ENCODE data around the gene GK. TPM values are rescaled to one million over a fixed set of nuclear protein-coding genes. Genes with fewer than 3 reads are reported as not detected.
"Not testable (repeated sequence)": the region's sequence is repeated elsewhere in the genome, so short reads cannot be mapped to it uniquely, and the experiment has no call there.

The GK gene
- 10.4 and 15.4 TPM in 2 replicates for total RNA-seq (2014; rRNA removed; shearing (Covaris generic))
- polyA plus RNA-seq (2014; cell fraction: nucleus; rRNA removed) = 7.3 and 12.7 TPM in 2 replicates

DNA sequence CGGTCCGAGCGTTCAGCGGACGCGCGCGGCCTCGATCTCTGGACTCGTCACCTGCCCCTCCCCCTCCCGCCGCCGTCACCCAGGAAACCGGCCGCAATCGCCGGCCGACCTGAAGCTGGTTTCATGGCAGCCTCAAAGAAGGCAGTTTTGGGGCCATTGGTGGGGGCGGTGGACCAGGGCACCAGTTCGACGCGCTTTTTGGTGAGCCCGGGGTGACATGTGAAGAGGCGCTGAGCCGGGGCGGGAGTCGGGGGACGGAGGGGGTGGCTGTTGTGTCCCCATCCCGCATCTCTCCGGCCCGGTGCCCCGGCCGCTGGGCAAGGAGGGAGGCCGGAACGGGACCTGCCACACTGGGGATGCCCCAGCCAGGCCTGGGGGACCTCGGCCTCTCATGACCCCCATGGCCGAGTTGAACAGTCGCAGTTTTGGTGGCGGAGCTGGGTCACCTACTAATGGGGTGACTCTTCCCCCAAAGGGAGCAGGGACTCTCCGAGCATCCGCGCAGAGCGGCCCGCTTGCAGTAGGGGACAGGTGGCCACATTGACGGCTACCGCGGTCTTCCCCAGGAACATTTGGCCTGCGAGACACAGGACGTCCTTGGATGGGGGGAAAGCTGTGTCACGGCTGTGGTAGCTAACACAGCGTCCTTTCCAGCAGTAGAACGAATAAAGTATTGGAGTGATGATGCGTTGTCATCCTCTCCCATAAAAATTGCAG lies at the start of gene GK:
TSS of gene GK (plus strand) at position 9 of the 717 bp plus-strand sequence. CDS start at position 124, 115 bp downstream.
- no peak for DNase-seq (ENCODE audit: extremely low read depth, low read depth)

DNA sequence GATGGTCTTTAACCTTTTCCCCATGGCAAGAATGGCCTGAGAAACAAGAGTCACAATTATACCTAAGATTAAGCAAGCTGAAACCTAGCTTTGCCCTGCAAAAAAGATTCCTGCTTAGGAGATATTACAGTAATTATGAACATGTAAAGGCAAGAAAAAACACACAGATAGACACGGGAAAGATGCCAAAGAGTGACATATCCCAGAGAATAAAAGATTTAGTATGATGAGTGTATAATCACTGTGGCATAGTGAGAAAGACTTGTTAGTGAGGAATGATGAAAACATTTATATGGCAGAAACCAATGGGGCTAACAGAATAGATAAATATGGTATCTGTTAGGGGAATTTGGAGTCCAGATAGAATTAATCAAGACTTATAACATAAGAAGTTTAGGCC lies 46.1 kb upstream of the GK start:
- no peak for DNase-seq (ENCODE audit: extremely low read depth, low read depth)

DNA sequence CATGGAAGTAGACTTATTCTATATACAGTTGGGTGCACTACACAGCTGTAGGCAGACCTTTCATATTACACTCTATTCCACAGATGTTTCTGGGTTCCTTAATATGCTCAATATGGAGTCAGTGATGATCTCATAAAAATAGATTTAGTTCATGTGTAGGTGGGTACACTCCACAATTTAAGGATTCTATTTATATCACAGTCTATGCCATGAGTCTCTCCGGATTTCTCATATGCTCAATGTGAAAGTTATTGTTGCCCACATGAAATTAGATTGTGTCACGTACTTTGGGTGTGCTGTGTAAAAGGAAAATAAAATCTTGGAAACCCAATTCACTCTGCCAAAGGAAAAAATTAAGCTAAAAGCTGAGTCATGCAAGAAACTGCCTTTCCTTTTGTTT lies 43.2 kb upstream of the GK start:
- DNase-seq (ENCODE audit: extremely low read depth, low read depth) = no peak

DNA sequence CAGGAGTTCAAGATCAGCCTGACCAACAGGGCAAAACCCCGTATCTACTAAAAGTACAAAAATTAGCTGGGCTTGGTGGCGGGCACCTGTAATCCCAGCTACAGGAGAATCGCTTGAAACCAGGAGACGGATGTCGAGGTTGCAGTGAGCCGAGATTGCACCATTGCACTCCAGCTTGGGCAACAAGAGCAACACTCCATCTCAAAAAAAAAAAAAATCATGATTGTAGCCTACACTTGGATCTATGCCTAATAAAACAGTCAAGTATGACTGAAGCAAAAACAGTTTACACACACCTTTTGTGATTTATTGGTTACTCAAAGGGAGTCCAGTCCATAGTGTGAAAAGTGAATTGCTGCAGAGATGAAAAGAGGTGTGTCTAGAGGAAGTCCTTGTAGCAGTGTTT lies 41.0 kb upstream of the GK start:
- peak; percentile 46 for DNase-seq (ENCODE audit: extremely low read depth, low read depth)

DNA sequence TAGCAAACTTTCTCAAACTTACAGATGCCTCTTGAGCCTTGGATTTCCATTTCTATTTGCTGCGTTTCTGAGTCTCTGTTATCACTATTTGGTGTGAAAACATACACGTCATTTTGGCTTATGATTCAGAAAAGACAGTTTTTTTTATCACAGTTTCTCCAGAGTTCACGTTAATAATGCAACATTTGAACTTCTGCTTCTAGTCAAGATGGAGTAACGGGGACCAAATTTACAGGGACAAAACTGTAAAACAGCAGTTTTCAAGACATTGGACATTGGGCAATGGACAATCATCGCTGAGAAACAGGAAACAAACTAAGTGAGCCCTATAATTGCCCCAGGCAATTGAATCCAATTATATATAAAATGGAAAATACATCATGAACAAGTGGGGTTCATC lies 39.5 kb upstream of the GK start:
- DNase-seq (ENCODE audit: extremely low read depth, low read depth) = peak; percentile 25

DNA sequence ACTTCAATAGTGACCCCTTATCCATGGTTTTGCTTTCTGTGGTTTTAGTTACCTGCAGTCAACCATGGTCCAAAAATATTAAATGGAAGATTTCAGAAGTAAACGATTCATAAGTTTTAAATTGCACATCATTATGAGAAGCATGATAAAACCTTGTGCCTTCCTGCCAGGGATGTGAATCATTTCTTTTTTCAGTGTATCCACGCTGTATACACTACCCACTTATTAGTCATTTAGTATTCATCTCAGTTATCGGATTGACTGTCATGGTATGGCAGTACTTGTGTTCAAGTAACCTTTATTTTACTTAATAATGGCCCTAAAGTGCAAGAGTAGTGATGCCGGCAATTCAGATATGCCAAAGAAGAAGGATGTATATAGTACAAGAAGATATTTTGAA lies 38.0 kb upstream of the GK start:
- DNase-seq (ENCODE audit: extremely low read depth, low read depth) = no peak

DNA sequence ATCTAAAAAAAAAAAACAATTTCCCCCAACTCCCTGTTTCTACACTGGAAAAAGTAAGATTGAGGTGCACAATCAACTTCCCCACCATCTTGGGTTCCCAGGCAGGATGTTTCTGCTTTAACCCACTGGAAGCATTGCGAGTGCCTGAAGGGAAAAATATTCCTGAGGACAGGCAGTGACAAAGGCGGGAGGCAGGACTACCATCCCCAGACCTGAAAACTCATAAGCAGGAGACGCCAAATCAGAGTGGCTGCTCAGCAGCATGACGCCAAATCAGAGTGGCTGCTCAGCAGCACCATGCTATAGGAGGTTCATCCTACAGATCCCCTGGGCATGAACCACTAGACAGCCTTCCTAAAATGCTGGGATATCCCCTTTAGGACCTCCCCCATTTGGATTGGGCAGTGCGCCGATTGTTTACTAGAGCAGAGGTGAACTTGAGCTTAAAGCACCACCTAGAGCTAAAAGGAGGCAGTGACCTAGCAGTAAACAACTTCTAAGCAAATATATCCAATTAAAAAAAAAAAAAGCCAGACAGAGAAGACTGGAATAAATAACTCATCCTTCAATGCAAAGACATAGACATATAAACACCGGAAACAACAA lies 35.0 kb upstream of the GK start:
- DNase-seq (ENCODE audit: extremely low read depth, low read depth) = no peak

DNA sequence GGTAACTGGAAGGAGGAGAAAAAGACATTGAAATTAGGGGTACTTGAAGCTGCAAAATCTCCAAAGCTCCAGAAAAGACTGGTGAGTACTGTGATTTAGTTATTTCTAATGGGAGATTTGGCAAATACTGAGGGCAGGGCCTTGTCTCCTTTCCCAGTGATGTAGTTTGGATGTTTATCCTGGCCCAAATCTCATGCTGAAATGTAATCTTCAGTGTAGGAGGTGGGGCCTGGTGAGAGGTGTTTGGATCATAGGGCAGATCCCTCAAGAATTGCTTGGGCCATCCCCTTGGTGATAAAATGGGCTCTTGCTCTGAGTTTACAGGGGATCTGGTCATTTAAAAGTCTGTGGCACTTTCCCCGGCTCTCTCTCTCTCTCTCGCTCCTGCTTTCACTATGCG lies 33.1 kb upstream of the GK start:
- DNase-seq (ENCODE audit: extremely low read depth, low read depth) = no peak

DNA sequence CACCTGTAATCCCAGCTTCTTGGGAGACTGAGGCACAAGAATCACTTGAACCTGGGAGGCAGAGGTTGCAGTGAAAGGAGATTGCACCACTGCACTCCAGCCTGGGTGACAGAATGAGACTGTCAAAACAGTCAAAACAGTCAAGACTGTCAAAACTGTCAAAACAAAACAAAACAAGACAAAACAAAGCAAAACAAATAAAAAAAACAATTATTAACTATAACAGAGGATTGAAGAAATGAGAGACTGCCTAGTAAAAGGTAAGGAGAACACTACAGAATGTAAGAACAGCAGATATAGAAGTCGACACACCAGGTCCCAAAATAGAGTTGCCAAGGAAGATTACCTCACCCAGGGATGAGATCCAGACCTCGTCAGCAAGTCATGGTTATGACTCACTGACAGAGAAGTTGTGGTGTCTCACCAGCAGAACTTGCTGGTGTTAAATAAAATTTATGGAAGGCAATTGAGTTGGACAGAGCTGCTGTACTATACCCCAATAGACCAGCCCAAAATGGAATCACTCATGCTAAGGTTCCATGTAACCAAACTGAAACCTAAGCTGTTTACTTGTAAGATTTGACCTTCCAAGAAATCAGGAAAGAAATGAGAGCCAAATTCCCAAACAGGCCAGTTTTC lies 32.1 kb upstream of the GK start:
- no peak for DNase-seq (ENCODE audit: extremely low read depth, low read depth)

DNA sequence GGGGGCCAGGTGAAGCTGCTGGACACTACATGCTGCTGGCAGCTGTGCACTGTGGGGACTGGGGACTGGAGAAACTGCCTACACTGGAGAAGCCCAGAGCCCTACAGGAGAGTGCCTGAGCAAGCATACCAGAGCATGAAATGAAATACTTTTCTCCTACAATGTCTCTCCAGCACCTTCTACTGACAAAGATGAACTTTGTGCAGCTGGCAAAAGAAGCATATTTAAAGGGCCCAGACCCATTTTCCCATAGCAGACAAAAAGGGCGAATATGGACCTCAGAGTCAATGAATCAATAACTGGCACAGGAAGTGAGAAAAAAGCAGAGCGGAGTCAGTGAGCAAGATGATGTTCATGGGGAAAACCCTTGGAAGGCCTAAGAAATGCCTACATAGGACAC lies 30.9 kb upstream of the GK start:
- no peak for DNase-seq (ENCODE audit: extremely low read depth, low read depth)

DNA sequence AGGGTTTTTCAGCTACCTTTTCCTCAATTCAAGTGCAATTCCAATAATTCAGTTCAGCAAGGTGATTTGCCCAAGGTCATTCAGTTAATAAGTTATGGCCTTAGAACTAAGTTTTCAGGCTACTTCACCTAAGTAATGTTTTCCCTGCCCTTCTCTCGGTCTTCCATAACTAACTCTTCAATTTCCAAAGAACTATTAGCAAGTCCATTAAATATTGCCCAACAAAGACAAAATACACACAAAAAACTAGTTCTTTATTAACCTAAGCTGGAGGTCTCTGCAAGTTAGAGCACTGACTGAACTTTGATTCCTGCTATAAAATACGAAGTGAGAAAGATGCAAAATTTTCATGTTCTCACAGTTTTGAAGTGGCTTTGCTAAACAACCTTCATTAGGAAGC lies 26.8 kb upstream of the GK start:
- DNase-seq (ENCODE audit: extremely low read depth, low read depth) = no peak

DNA sequence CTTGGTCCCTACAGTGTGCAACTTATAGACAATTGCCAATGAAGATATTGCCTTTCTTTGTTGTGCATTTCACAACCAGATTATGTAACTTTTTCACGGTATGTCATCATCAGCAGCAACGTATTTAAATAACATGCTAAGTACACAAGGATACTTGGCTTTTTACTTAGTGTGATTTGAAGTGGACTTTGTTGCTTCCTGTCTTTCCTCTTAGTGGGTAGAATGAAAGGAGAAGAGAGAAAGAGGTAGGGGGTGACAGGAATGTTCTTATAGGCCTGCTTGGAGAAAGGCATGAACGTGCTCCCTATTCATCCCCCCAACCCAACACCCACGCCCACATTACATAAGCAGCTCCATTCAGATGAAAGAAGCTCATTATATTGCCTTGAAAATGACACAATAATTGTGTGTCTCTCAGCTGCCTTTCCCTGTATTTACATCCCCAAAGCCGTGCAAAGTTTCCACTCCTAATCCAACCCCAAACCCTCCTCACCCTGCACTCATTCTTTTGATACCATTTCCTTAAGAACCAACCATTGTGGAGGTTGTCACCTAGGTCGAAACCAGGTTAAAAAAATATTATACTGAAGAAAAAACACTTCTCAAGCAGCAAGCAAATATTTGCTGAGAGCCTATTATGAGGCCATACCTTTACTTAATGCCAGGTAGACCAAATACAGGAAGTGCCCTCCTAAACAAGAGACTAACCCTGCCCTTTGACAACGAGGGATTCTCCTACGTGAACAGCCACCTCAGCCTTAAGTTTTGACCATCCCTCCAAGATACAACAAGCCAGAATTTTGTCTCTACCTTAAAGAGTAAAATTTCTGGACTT lies 25.2 kb upstream of the GK start:
- DNase-seq (ENCODE audit: extremely low read depth, low read depth) = no peak

DNA sequence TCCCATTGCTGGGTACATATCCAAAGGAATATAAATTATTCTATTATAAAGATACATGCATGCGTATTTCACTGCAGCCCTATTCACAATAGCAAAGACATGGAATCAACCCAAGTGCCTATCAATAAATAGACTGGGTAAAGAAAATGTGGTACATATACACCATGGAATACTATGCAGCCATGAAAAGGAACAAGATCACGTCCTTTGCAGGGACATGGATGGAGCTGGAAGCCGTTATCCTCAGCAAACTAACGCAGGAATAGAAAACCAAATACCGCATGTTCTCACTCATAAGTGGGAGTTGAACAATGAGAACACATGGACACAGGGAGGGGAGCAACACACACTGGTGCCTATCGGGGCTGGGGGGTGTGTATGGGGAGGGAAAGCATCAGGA lies 19.2 kb upstream of the GK start:
- not testable (repeated sequence) for DNase-seq (ENCODE audit: extremely low read depth, low read depth)

DNA sequence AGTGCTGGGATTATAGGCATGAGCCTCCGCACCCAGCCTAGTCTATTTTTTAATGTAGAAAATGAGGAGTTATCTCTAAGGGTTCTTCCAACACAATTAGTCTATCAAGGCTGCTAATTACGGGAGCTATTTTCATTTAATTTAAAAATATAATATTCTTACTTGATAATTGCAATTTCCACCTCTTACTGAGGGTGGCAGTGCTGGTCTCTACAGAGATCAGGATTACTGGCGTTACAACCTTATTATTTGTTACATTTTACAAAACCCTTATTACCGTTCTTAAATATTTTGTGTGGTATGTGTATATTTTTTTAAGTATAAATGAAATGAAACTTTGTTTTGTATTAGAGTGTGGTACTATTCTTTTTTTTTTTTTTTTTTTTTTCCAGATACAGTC lies 17.6 kb upstream of the GK start:
- no peak for DNase-seq (ENCODE audit: extremely low read depth, low read depth)

DNA sequence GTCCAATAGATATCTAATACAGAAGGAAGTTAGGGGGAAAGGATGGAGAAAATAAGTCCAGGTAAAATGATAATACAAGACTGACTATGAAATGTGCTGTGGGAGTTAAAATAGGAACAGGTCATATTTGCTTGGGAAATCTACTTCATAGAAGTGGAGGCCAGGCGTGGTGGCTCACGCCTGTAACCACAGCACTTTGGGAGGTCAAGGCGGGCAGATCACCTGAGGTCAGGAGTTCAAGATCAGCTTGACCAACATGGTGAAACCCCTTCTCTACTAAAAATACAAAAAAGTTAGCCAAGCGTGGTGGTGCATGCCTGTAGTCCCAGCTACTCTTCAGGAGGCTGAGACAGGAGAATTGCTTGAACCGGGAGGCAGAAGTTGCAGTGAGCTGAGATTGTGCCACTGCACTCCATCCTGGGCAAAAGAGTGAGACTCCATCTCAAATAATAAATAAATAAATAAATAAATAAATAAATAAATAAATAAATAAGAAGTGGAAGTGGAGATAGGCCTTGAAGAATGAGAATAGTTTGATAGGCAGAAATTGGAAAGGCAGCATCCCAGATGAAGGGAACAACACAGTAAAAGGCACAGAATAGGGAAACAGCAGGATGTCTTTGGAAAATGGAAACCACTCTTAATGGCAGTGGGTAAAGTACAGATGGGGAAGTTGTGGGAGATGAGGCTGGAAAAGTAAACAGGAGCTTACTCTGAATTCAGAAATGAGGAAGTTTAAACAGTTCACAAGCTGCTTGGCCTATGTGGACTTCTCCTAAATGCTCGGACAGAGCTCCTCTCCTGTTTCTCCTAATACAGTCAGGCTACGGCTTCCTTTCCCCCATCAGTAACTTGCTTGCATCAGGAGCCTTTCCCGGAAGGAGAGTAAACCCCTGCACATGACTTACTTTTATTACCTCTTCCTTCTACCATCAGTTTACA lies 15.1 kb upstream of the GK start:
- no peak for DNase-seq (ENCODE audit: extremely low read depth, low read depth)

DNA sequence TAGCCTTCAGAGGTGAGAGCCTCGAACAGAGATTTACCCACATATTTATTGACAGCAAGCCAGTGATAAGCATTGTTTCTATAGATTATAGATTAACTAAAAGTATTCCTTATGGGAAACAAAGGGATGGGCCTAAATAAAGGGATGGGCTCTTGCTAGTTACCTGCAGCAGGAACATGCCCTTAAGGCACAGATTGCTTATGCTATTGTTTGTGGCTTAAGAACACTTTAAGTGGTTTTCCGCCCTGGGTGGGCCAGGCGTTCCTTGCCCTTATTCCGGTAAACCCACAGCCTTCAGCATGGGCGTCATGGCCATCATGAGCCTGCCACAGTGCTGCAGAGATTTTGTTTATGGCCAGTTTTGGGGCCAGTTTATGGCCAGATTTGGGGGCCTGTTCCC lies 13.5 kb upstream of the GK start:
- DNase-seq (ENCODE audit: extremely low read depth, low read depth) = not testable (repeated sequence)

DNA sequence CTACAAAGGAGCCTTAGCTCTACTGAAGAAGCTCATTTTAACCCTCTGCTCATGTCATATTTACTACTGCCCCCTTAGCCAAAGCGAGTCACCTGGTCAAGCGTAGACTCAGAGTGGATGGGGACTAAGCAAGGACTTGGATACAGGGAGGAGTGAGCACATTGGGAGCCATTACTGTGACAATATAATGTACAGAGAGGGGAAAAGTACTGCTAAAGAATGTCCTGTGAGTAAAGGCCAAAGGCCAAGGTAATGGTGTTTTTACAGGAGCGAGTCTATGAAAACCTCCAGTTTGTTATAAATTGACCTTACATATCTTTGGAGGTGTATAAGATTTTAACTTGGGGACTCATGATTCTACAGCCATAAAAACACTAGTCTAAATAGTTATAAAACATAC lies 10.6 kb upstream of the GK start:
- no peak for DNase-seq (ENCODE audit: extremely low read depth, low read depth)

DNA sequence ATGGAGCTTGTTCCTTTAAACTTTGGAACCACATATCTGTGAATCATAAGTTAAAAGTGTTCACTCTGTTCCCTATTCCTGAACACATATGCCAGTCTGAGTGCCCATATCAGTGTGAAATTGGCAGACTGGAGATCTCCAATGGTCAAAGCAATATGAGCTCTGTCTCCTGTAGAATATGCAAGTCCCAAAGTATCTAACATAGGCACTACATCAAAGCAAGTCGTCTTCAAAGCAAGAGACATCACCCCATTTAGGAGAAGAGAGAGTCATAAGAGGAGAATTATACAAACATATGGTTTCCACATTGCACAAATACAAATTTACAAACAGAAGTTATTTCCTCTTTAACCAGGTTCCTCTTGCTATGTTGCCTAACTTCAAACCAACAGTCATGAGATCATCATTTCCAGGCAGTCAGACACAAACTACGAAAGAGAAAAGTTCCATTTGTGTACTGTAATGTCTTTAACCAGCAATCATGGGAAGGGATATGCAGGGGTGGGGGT lies 9.9 kb upstream of the GK start:
- no peak for DNase-seq (ENCODE audit: extremely low read depth, low read depth)

DNA sequence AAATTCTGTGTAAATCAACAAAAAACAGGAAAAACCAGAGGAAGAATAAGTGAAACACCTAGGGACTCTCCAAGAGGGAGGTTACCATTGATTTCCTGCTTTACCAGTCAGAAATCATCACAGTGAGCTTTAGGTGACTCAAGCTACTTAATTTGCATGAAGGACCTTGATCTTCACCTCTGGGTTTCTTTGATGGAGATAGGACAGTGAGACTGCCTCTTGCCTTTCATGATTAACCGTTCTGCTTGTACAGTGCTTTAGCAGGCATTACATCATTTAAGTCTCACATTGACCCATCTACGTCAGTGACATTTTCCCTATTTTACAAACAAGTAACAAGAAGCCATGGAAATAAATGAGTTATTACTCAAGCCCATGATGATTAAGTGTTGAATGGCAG lies 3.4 kb upstream of the GK start:
- peak; percentile 43 for DNase-seq (ENCODE audit: extremely low read depth, low read depth)
